ENCODE results near the gene SLC11A1.

DNA sequence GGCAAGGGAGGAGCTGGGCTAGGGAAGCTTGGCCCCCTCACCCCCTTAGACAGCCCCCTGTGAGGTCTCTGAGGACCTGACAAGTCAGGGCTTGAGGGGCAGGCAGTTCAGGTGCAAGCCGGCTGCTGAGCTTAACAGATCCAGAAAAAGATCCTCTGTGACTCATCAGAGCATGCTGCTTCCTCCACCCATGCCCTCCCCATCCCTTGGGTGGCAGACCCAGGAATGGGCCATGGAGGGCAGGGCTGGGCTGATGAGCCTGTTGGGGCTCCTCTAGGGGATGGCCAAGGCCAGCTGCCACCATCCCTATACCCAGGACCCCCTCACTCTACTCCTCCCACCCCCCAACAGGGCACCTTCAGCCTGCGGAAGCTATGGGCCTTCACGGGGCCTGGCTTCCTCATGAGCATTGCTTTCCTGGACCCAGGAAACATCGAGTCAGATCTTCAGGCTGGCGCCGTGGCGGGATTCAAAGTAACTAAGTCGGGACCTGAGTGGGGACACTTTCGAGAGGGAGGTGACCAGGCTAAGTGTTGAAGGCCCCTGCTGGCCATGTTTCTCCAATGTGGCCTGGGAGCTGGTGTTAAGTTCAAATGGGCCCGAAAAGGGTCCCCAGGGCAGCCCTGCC is 1.9 kb downstream of the SLC11A1 start:
- TF ChIP-seq POLR2AphosphoS5 (IDR thresholded peaks at IDR 0.05; ENCODE audit: low read depth) (no peak), GABPA (IDR thresholded peaks at IDR 0.05; ENCODE audit: low read depth) (no peak), SPI1 (IDR thresholded peaks at IDR 0.05; ENCODE audit: borderline replicate concordance, low read depth) (no peak)
- TF ChIP-seq, protein P1, sequence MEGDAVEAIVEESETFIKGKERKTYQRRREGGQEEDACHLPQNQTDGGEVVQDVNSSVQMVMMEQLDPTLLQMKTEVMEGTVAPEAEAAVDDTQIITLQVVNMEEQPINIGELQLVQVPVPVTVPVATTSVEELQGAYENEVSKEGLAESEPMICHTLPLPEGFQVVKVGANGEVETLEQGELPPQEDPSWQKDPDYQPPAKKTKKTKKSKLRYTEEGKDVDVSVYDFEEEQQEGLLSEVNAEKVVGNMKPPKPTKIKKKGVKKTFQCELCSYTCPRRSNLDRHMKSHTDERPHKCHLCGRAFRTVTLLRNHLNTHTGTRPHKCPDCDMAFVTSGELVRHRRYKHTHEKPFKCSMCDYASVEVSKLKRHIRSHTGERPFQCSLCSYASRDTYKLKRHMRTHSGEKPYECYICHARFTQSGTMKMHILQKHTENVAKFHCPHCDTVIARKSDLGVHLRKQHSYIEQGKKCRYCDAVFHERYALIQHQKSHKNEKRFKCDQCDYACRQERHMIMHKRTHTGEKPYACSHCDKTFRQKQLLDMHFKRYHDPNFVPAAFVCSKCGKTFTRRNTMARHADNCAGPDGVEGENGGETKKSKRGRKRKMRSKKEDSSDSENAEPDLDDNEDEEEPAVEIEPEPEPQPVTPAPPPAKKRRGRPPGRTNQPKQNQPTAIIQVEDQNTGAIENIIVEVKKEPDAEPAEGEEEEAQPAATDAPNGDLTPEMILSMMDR (IDR thresholded peaks at IDR 0.05; ENCODE audit: insufficient read depth, low read length): no peak
- TF ChIP-seq, protein P2, sequence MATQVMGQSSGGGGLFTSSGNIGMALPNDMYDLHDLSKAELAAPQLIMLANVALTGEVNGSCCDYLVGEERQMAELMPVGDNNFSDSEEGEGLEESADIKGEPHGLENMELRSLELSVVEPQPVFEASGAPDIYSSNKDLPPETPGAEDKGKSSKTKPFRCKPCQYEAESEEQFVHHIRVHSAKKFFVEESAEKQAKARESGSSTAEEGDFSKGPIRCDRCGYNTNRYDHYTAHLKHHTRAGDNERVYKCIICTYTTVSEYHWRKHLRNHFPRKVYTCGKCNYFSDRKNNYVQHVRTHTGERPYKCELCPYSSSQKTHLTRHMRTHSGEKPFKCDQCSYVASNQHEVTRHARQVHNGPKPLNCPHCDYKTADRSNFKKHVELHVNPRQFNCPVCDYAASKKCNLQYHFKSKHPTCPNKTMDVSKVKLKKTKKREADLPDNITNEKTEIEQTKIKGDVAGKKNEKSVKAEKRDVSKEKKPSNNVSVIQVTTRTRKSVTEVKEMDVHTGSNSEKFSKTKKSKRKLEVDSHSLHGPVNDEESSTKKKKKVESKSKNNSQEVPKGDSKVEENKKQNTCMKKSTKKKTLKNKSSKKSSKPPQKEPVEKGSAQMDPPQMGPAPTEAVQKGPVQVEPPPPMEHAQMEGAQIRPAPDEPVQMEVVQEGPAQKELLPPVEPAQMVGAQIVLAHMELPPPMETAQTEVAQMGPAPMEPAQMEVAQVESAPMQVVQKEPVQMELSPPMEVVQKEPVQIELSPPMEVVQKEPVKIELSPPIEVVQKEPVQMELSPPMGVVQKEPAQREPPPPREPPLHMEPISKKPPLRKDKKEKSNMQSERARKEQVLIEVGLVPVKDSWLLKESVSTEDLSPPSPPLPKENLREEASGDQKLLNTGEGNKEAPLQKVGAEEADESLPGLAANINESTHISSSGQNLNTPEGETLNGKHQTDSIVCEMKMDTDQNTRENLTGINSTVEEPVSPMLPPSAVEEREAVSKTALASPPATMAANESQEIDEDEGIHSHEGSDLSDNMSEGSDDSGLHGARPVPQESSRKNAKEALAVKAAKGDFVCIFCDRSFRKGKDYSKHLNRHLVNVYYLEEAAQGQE (IDR thresholded peaks at IDR 0.05; ENCODE audit: insufficient replicate concordance, low read depth): no peak
